Mesenteric fat pad (tissue), 1 donor: Measurements from ENCODE around the gene TLK1. TPM values are rescaled to one million over a fixed set of nuclear protein-coding genes. Genes with fewer than 3 reads are reported as not detected.

ENCODE experiments used
- DNase-seq: peaks from one replicate; pipeline ENCODE4 v3.0.0-alpha.2; 2020; ENCODE audit warnings: low spot score
- long read RNA-seq: library from polyadenylated mRNA; unstranded; transcript quantifications from one replicate; pipeline ENCODE4 v2.0.0, GENCODE V29; 2020
- total RNA-seq: library from RNA; stranded (reverse); fragmentation: NEBNext Ultra II Directional; extraction: Animal tissue kit (Norgen Biotek cat#: 25700); gene quantifications from one replicate; pipeline ENCODE4 v1.2.1, GENCODE V29; 2021
- donor health status: DM: yes; HTN: yes; CAD: no.

The TLK1 gene
- 49.6 TPM for total RNA-seq
- long read RNA-seq, partial matches to known transcripts: 8 of 23 reads
- long read RNA-seq, other reads (novel, unspliced or antisense): 15 of 23 reads

DNA sequence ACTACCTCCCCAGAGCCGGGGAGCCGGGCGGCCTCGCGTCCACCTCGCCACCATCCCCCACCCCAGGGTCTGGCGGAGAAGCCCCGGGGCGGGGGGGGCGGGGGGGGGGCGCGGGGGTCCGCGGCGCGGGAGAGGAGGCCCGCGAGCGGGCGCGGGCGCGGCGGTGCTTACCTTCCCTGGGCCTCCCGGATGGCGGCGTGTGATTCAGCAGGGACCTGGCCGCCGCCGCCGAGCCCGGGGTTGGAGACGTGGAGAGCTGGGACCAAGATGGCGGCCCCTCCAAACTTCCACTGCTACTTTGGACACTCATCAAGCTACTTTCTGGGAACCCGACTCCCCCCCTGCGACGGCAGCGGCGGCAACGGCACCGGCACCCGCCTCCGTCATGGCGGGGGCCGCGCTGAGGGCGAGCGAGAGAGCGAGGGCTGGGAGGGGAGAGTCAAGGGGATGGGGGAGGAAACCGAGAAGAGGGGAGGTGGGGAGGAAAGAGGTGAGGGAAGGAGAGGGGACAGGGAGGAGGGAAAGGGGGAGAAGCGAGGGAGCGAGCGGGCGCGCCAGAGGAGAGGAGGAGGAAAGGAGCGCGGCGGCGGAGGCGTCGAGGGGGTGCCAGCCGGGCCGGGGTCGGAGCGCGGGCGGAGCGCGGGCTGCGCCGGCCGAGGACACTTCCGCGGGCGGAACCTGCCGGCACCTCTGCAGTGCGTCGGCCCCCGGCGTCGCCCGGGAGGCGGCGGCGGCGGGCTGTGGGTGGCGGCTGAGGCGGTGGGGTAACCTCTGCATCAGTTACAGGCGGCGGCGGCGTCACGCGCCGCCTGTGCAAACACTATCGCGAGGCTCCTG is at the start of gene TLK1:
TSS of gene TLK1 (minus strand) at position 775 of the 837 bp plus-strand sequence. CDS start at position 310, 465 bp downstream.
- peak; percentile 91 for DNase-seq

DNA sequence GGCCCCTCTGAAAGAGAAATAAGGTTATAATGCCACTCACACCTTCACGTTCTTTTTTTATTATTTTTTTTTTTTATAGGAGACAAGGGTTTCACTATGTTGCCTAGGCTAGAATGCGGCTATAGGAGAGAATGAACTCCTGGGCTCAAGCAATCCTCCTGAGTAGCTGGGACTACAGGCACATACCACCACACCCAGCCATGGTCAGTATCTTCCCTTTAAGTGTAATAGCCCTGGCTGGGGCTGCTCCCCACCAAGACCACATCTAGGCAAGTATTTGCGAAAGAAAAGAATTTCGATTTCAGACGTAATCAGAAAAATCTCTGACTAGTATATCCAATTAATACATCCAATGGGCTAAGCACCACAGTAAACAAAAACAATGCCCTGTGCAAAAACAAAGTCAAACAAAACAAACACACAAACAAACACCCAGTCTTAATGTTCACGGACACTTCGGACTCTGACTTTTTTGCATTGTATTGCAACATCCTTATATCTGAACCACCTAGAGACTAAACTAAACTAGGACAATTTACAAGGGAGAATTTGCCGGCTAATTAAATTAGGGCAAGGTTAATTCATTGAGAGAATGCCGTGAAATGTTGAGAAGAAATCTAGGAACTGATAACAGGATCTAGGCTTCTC is 49.6 kb upstream of the TLK1 start:
- no peak for DNase-seq

DNA sequence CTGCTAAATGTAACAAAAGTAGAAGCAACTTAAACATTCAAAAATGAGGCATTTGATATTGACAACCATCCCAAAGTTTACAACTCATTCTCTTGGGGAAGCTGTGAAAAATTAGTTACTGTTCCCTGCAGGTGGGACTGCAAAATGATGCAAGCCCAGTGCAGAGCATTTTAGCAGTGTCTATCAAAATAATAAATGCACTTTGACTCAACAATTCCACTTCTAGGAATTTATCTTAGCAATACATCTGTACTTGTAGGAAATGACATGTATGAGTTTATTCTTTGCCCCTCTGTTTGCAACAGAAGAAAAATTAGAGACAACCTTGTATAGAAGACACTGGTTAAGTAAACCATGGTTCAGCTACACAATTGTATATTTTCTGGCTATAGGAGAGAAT is 48.0 kb upstream of the TLK1 start:
- no peak for DNase-seq

DNA sequence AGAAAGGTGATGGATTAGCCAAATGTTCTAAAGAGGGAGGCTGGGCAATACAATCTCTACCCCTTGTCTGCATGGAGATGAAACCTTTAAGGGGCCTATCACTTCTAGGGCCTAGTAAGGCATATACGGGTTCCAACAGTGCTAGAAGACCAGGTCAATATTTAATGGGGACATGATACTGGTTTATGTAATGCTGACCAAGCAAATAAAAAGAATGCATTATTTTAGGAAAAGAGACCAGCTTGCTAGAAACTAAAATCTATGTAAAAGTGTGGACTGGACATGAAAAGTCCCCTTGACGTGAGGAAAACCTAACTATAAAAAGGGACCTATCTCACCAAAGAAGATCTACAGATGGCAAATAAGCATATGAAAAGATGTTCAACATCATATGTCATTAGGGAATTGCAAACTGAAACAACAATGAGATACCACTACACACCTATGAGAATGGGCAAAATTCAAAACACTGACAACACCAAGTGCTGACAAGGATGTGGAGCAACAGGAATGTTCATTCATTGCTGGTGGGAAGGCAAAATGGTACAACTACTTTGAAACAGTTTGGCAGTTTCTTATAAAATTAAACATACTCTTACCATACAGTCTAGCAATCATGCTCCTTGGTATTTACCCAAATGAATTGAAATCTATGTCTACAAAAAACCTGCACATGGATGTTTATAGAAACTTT is 45.9 kb upstream of the TLK1 start:
- DNase-seq: no peak

DNA sequence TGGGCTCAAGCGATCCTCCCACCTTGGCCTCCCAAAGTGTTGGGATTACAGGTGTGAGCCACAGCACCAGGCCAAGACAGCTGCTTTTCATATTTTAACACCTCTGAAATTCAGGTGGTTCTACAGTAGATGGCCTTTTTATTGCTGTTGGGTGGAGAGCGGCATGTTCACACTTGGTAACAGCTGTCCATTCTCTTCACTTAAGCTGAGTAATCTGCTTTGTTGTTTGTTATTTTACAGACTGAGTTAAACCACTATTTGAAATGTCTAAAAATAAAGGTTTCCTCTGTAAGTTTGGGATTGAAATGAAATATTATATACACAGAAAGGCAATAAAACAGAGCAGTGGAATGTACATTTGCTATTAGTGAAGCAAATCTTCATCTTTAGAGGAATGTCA is 44.9 kb upstream of the TLK1 start:
- DNase-seq: no peak

DNA sequence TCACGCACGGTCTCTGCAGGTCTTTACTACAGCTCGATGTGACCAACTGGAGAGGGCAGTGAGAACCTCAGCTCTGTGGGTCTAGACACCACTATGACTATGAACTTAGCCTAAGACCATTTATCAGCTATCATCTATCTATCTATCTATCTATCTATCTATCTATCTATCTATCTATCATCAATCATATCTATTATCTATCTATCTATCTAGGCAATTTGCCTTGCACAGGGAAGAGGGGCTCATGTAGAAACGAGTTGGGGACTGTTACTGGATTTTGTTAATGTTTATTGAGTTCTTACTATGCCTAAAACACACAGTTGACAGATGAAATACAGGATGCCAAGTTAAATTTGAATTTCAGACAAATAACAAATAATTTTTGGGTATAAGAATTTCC is 41.1 kb upstream of the TLK1 start:
- DNase-seq: no peak

DNA sequence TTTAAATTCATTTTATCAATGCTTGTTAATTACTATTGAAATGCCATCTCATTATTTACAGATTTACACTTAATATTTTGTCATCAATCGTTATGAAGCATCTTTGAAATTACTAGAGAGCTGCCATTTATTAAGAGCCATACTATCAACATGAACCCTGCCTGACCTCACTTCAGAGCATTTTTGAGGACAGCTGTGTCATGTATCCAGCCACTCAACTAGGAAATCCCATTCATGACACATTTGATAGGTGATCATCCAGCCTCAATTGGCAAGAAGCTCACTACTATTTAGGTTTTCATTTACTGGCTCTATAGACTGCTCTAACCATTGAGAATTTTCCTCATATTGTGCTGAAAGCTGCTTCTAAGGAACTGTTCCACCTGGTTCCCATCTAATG is 40.6 kb upstream of the TLK1 start:
- no peak for DNase-seq

DNA sequence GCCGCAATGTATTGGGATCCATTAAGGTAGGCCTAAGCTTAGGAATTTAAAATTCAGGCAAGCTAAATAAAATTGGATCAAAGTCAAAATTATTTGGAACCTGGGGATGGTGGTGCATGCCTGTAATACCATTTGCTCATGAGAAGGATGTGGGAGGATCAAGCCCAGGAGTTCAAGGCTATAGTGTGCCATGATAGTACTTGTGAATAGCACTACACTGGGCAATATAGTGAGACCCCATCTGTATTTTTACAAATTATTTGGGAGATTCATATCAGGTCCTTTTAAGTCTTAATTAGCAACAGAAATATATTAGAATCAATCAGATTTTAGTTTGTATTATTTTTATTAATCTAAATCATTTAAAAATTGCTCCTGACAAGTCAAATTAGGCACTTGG is 39.8 kb upstream of the TLK1 start:
- DNase-seq: no peak

DNA sequence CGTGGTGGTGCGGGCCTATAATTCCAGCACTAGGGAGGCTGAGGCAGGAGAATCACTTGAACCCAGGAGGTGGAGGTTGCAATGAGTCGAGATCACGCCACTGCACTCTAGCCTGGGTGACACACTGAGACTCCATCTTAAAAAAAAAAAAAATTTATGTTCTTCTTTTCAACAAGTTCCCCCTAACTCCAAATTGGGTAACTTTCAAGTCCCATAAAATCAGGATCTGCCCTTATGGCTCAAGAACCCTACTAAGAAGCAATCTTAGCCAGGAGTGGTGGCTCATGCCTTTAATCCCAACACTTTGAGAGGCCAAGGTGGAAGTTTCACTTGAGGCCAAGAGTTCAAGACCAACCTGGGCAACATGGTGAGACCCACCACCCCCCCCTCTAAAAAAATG is 30.3 kb upstream of the TLK1 start:
- no peak for DNase-seq

DNA sequence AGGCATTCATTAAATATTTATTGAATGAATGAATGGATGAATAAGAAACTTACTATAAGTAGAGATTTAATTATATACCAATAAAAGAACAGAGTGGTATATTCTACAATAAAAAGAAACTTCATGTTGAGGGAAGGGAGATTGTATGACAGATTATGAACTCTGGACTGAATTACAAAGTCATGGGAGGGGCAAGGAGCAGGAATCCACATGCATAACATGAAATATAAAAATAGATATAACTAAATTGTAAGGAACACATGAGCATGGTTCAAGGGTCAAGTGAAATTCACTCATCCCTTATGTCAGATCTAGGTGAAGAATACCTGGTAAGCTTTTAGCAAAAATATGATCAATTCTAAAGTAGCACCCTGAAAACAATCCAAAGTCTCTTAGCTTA is 27.1 kb upstream of the TLK1 start:
- no peak for DNase-seq

DNA sequence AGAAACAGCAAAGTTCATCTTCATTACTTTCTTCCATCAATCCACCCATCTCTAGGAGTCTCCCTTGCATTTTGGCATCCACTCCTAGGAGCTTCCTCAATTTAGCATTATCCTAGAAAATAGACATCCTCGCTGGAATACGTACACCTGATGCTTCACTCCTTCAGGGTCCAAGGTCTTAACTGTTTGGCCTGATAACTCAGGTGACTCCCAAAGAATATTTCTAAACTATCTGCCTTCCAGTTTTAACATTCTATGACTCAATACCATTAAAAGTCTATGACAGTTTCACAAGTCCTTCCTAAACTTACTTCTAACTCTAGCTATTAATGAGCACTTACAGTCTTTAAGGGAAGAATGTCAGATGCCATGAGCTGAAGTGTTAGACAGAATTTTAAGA is 26.5 kb upstream of the TLK1 start:
- DNase-seq: no peak

DNA sequence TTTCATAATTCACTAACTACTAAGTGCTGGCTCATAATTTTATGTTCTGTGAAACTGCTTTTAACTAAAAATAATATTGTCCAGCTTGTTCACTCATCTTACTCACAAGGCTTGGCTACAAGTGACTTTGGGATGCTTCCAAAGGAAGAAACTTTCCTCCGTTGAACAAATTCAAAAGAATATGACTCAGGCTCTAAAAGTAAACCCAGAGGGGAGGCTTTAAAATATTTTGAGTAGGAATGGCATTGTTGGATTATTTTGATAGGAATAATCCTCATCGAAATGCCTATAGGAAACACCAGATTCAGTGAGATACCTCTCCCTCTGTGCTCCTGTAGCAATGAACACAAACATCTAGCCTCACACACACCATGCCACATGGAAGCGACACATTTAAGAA is 25.2 kb upstream of the TLK1 start:
- no peak for DNase-seq

DNA sequence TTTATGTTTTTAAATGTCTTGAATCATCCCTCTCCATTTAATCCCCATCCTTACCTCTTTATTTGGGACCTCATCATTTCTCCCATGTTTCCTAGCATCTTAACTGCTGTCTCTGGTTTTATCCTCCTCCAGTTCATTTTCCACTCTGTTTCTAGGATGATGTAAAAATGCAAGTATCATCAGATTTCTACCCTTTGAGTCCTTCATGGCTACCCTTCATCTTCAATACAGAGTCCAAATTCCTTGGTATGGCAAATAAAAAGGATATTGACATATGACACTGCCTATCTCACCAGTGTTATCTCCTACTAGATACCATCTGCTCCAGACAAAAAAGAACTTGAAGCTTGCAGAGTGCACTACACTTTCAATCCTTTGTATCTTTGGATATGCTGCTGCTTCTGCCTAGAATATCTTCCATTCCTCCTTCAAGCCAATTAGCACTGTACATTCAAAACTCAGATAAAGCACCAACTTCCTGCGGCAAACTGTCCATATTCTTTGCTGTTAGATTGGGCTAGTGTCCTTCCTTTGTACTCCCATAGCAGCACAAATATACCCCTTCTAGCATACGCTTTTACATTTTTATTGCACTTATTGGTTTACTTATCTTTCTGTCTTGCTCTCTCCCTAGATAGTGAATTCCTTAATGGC is 24.6 kb upstream of the TLK1 start:
- no peak for DNase-seq

DNA sequence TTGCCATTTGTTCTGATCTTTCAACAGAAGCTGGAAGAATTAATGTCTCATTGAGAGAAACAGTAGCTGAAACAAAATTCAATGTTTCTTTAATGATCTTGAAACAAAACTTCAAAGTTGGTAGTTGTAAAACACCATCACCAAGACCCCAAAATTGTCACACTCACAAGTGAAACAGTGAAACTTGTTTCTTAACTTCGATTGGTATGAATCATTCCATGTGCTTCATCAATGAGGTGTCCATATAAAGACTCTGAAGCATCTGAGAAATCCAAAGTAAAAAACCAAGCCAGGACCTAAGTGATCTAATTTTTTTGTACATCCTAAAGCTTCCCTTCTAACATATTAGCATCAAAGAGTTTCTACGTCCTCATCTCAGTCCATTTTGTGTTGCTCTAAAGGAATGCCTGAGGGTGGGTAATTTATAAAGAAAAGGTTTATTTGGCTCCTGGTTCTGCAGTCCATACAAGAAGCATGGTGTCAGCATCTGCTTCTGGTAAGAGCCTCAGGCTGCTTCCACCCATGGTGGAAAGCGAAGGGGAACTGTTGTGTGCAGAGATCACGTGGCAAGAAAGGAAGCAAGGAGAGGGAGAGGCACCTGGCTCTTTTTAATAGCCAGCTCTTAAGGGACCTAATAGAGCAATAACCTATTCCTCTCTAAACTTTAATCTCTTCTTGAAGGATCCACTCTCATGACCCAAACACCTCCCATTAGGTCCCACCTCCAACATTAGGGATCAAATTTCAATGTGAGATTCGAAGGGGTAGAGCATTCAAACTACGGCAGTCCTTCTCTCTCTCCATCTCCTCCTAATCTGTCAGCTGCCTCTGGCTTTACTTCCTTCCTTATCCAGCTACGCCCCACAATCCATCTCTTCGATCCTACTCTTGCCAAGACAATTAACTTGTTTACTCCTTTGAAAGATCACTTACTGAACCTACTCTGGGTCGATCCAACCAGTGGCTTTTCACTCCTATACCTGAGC is 20.7 kb upstream of the TLK1 start:
- DNase-seq: no peak

DNA sequence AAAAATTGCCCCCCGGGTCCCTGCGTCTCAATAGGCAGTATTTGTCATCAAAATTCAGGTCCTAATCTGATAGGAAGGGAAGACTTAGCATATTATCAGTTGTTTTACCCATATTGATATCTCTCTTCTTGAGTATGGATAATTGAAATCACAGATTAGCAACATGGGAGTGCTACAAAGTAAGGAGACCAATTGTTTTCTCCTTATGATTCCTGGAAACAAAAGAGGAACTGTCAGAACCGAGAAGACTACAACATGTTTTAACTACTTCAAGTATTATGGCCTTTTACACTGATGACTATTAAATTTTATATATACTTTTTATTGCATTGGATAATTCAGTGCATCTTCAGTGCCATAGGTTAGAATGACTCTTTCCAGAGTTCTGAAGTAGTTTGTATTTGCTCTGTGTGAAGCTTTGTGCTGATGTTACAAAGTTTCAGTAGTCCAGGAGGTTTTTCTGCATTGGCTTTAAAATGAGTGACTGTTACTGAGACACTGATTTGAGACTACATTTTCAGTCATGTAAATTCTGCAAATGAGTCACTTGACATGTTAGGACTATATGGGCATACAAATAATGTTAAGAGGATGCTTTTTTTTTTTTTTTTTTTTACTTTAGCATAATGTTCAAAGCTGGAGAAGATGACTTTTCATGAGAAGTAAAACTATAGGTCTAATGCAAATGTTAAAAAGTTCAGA is 19.7 kb upstream of the TLK1 start:
- no peak for DNase-seq

DNA sequence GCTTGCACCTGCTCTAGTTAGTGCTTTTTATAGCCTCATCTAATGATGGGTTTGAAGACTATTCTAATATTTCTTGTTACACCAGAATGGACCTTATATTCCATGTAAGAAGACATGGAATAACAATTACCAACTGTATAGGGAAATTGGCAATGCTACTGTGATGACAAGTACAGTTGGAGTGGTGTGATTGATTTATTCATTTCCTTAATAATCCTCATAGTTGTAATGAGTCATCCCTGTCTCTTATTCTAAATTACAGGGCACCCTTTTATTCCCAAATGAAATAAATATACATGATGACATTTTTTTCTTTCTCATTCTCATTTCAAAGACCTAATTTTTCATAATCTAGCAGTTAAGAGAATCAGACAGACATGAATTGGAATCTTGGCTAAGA is 18.3 kb upstream of the TLK1 start:
- DNase-seq: no peak

DNA sequence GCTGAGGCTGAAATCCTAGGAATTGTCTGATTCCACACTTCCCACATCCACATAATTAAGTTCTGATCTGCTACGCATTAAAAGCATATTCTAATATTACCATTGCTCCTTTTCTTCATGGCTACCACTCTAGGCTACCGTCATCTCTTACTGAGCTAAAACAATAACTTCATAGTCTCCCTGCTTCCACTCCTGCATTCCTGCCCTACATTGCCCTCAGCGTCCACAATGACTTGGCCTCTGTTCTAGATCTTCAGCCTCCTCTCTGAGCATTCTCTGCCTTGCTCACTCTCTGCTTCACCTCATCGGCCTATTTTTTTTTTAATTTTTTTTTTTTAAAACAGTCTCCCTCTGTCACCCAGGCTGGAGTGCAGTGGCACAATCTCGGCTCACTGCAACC is 15.8 kb upstream of the TLK1 start:
- no peak for DNase-seq

DNA sequence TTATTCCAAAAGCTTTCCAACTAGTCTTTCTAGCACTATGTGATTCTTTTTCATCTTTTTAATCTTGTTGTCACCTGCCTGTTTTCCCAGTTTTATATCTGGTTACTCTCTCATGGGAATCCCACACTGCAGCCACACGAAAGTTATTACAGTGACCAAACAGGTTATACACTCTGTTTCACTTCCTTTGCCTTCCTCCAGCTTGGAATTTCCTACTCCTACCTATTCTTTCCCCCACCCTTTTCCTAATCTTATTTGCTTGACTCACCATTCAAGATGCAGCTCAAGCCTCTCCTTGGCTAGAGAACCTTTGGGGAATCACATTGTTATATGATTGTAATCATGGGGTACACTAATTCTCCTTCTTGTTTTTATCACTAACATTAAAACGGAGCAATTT is 13.4 kb upstream of the TLK1 start:
- DNase-seq: no peak

DNA sequence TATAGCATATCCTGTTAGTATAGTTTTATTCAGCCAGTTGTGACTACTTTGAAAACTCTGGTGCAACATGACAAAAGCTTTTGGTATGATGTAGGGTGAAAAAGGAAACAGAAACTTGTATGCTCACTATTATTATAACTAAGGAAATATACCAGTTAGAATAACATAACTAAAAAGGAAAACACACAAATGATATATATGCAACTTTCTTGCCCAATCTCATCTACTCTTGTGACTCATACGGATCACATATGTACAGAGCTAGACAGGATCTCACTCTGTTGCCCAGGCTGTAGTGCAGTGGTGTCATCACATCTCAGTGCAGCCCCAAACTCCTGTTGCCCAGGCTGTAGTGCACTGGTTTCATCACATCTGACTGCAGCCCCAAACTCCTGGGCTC is 12.4 kb upstream of the TLK1 start:
- no peak for DNase-seq

DNA sequence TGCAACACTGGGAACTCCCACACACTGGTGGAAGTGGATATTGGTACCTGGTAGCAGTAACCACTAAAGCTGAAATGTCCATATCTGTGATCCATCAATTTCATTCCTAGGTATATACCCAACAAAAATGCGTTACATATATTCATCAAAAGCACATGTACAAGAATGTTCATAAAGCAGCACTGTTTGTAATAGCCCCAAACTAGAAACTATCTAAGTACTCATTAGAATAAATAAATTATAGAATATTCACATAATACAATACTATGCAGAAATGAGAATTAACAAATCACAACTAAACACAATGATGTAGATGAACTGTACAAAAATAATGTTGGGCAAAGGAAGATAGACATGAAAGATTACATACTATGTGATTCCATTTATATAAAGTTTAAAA is 11.1 kb upstream of the TLK1 start:
- DNase-seq: no peak
